Pancreas (tissue), 10 donors: ENCODE measurements around the gene SAXO1. TPM values are rescaled to one million over a fixed set of nuclear protein-coding genes. Genes with fewer than 3 reads are reported as not detected.

ENCODE experiments used
- ATAC-seq, 4 donors: fragments of 200-7000 bp; cut with Tn5 transposase; one replicate each; pipeline versions ENCODE4 v1.8.0 to v1.9.1; 2020; ENCODE audit warnings: mild to moderate bottlenecking in 4 of 4, moderate library complexity in 4 of 4
- DNase-seq, 6 donors: peaks; one replicate each; pipeline ENCODE4 v3.0.0-alpha.2; 2020
- FAIRE-seq: peaks from 2 replicates; lab custom pipeline; 2012; peaks lifted over from hg19 to GRCh38; lab: Jason Lieb, UNC
- H3K27ac ChIP-seq, 4 donors: fragments of 200-600 bp; sonication (generic); 1 replicate in 3 of 4; 2 replicates in 1 of 4; pipeline versions ENCODE4 v1.5.0 to v1.8.0; 2020
- H3K27me3 ChIP-seq, 4 donors: fragments of 200-600 bp; one replicate each; pipeline ENCODE4 v1.8.0; 2021
- H3K36me3 ChIP-seq, 3 donors: fragments of 200-600 bp; sonication (generic) in 1 of 3; one replicate each; pipeline versions ENCODE4 v1.5.0 to v1.8.0; 2020 to 2021
- H3K4me1 ChIP-seq, 3 donors: fragments of 200-600 bp; one replicate each; pipeline ENCODE4 v1.8.0; 2021
- H3K4me3 ChIP-seq, 4 donors: fragments of 200-600 bp; sonication (generic) in 2 of 4; one replicate each; pipeline versions ENCODE4 v1.5.0 to v1.8.0; 2020 to 2021
- H3K9me3 ChIP-seq, 4 donors: fragments of 200-600 bp; one replicate each; pipeline ENCODE4 v1.8.0; 2021
- CTCF ChIP-seq, 4 donors: fragments of 200-600 bp; sonication (generic) in 3 of 4; IDR thresholded peaks; one replicate each; pipeline versions ENCODE4 v1.5.0 to v1.8.0; 2021; ENCODE audit warnings: antibody characterized with exemption in 4 of 4
- WGBS, 2 donors: extraction: QIAGEN DNeasy Blood & Tissue Kit; methylation state at CpG; one replicate each; pipeline ENCODE4 v1.1.7; 2013; 5-methylcytosine and 5-hydroxymethylcytosine counted together
- intact Hi-C, 3 donors: fragments of 100-400 bp; cut with DNase I; formaldehyde crosslinking; loops; one replicate each; pipeline versions ENCODE4 v1.11.1 to v1.14.2; 2022
- polyA plus RNA-seq, 2 donors: library from polyadenylated mRNA; stranded (reverse); fragments of 200-250 nt; gene quantifications; one replicate each; pipeline ENCODE4 v1.2.3, GENCODE V29; 2013
- total RNA-seq, 6 donors: library from RNA; stranded (reverse); fragmentation: NEBNext Ultra II Directional in 4 of 6; extraction: Animal tissue kit (Norgen Biotek cat#: 25700) in 4 of 6; gene quantifications; one replicate each; pipeline versions ENCODE4 v1.2.1 to v1.2.4, GENCODE V29; 2021 to 2023
- donor health status: healthy with polysubstance abuse.
- donor health status: DM: no; HTN: no; CAD: no; lungs with moderate emphysema.
- donor health status: DM: no; HTN: no; CAD: no.
- donor health status: control.
- donor health status: control.
- donor health status: Bipolar disorder and iron deficiency.
- donor health status: DM: yes; HTN: yes; CAD: no.
- donor health status: DM: no; HTN: no; CAD: no.
- donor health status: DM: no; HTN: no; CAD: no.
- donor health status: DM: yes; HTN: yes; CAD: no.

SAXO1 gene
- total and polyA plus RNA-seq, 8 donors = 0.08 to 0.51 (median 0.14) TPM; not detected in 2

GRCh38 chr9:19032406-19032805 is 603 bp downstream of the SAXO1 start:
- FAIRE-seq (no peak), ATAC-seq (no peak), DNase-seq (no peak)
- Histone ChIP-seq H3K9me3 (no peaks in the 10 kb centered on the region), H3K27me3 (no peaks in the 10 kb centered on the region), H3K36me3 (no peaks in the 10 kb centered on the region), H3K4me3 (no peak overlapping the region), H3K4me1 (no peaks in the 10 kb centered on the region), H3K27ac (no peak overlapping the region)
- no peak for TF ChIP-seq CTCF (IDR thresholded peaks at IDR 0.05)
- intact Hi-C loops = no loop called here
- WGBS, 2 donors = 58 to 67% methylated on average over 14 of the region's 14 CpGs

- H3K36me3 ChIP-seq = no peaks in the 10 kb centered on the region
- no peaks in the 10 kb centered on the region for H3K4me1 ChIP-seq
- no peaks in the 10 kb centered on the region for H3K9me3 ChIP-seq
- no peak overlapping the region for H3K4me3 ChIP-seq
- DNase-seq = no peak
- no peak for TF ChIP-seq CTCF (IDR thresholded peaks at IDR 0.05)
- FAIRE-seq = no peak
- H3K27ac ChIP-seq = no peak overlapping the region
- 69 to 72% methylated on average over 1 of the region's 1 CpG for WGBS, 2 donors
- intact Hi-C loops = no loop called here
- ATAC-seq = no peak
- no peaks in the 10 kb centered on the region for H3K27me3 ChIP-seq
Observed at GRCh38 chr9:19030899-19031298, 2.1 kb downstream of the SAXO1 start.

- ATAC-seq = peak; percentile 67 to 92 (median 91)
- Histone ChIP-seq H3K27ac (no peak overlapping the region), H3K4me3 (no peak overlapping the region), H3K4me1 (no peaks in the 10 kb centered on the region), H3K9me3 (no peaks in the 10 kb centered on the region), H3K27me3 (no peaks in the 10 kb centered on the region), H3K36me3 (no peaks in the 10 kb centered on the region)
- peak; percentile 62 to 77 (median 69) for TF ChIP-seq CTCF (IDR thresholded peaks at IDR 0.05)
- intact Hi-C loops = loop anchor here in 2 of 3 donors (10.0 kb wide), 1 partner anchor 774 kb away; no protein-coding TSS in a partner anchor
- peak; percentile 39 for FAIRE-seq
- WGBS, 2 donors = 13 to 19% methylated on average over 8 of the region's 8 CpGs
- peak in 3 of 6 donors; percentile 27 to 52 (median 30) for DNase-seq
Observed at GRCh38 chr9:19028835-19029451, 4.1 kb downstream of the SAXO1 start.

- 81 to 91% methylated on average over 22 of the region's 22 CpGs for WGBS, 2 donors
- FAIRE-seq (no peak), ATAC-seq (no peak), DNase-seq (peak in 1 of 6 donors; percentile 47)
- intact Hi-C loops = loop anchor here in 2 of 3 donors (10.0 kb wide), 1 partner anchor 773 kb away; no protein-coding TSS in a partner anchor
- Histone ChIP-seq H3K27me3 (no peaks in the 10 kb centered on the region), H3K4me1 (no peaks in the 10 kb centered on the region), H3K4me3 (no peak overlapping the region), H3K27ac (no peak overlapping the region), H3K36me3 (no peaks in the 10 kb centered on the region), H3K9me3 (no peaks in the 10 kb centered on the region)
- no peak for TF ChIP-seq CTCF (IDR thresholded peaks at IDR 0.05)
Observed at GRCh38 chr9:19027825-19028224, 5.2 kb downstream of the SAXO1 start.

- no peaks in the 10 kb centered on the region for H3K4me1 ChIP-seq
- WGBS, 2 donors = 70 to 80% methylated on average over 6 of the region's 6 CpGs
- no peak for FAIRE-seq
- ATAC-seq = no peak
- no peaks in the 10 kb centered on the region for H3K9me3 ChIP-seq
- no peak overlapping the region for H3K4me3 ChIP-seq
- no peaks in the 10 kb centered on the region for H3K36me3 ChIP-seq
- no peak overlapping the region for H3K27ac ChIP-seq
- no peak for TF ChIP-seq CTCF (IDR thresholded peaks at IDR 0.05)
- H3K27me3 ChIP-seq = no peaks in the 10 kb centered on the region
- intact Hi-C loops = loop anchor here in 2 of 3 donors (10.0 kb wide), 1 partner anchor 772 kb away; no protein-coding TSS in a partner anchor
- no peak for DNase-seq
Observed at GRCh38 chr9:19026375-19026774, 6.6 kb downstream of the SAXO1 start.
